Jurkat, Clone E6-1 (cell line): ENCODE results near the gene AHNAK2.
"Not testable (repeated sequence)": the region's sequence is repeated elsewhere in the genome, so short reads cannot be mapped to it uniquely, and the experiment has no call there.

Experiments
- DNase-seq: peaks from one replicate; pipeline ENCODE4 v3.0.0-alpha.2; 2011; ENCODE audit warnings: low read depth, low spot score
- H3K4me3 ChIP-seq: 2 replicates; pipeline ENCODE4 v1.5.1; 2011; ENCODE audit warnings: mild to moderate bottlenecking, low read length, control low read depth, moderate library complexity

AHNAK2 gene

DNA sequence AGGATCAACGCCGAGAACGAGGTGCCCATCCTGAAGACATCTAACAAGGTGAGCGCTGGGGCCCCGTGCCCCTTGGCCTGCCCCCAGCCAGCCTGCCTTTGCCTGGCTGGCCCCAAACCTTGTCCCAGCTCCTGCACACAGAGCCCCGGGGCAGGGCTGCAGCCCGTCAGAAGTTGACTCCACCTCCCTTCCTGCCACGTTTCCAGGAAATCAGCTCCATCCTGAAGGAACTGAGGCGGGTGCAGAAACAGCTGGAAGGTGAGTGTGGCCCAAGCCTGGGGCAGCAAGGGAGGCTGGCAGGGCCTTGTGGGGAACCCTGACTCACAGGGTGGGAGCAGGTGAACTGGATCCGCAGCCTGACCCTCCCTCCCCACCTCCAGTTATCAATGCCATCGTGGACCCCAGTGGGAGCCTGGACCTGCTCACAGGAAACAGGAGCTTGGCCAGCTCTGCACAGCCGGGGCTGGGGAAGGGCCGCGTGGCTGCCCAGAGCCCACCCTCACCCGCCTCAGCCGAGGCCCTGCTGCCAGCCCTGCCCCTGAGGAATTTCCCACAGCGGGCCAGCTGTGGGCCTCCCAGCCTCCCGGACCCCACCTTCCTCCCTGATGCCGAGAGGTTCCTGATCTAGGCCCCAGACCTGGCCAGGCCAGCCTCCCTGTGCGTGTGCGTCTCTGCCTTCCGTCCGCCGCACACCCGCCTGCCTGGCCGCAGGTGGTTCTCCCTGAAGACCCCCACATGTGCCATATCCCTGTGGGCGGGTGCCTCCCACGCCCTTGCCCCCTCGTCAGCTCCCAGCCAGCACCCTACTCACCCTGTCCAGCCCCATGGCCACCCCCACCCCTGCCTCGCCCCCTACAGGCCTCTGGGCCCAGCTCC is 83.6 kb downstream of the AHNAK2 start:
- H3K4me3 ChIP-seq: no peak overlapping the region
- DNase-seq: no peak

- no peak overlapping the region for H3K4me3 ChIP-seq
- peak; percentile 40 for DNase-seq
Measured at GRCh38 chr14:104893435-104894207, 84.6 kb downstream of the AHNAK2 start.

- no peak overlapping the region for H3K4me3 ChIP-seq
- no peak for DNase-seq
Measured at GRCh38 chr14:104892531-104893434, 85.4 kb downstream of the AHNAK2 start.

DNA sequence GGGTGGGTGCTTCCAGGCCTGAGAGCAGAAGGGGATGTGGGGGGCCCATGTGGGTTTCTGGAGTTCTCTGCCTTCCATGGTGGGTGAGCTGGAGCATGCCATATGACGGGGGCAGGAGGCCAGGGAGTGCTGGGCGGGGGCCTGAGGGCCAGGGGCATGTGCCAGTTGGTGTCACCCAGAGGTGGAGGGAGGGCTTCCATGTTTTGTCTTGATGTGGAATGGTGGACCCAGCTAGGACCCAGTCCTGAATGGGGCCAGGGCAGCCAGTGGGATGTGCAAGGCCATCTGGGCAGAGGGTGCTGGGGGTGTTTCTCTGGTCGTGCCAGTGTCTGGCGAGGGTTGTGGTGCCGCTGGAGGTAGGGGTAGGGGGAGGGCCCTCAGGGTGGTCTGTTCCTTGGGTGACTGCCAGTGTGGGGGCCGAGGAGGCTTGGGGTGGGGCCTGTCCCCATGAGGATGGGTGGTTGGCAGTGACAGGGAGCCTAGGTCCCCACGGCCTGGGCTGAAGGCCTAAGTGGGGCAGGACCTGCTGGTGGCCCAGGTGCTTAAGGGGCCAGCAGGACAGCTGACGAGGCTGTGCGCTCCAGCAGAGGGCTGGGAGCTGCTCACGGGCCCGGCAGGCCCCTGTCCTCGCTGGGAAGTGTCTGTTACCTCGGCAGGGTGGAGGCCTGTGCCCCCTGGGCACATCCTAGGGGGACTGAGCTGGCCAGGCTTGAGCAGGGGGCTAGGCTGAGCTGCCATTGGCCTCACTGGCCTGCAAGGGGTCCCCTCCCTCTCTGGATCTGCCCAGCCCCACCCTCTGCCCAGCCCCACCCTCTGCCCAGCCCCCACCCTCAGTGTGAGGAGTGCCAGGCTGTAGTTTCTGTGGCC is 86.3 kb downstream of the AHNAK2 start:
- DNase-seq: no peak
- no peak overlapping the region for H3K4me3 ChIP-seq

DNA sequence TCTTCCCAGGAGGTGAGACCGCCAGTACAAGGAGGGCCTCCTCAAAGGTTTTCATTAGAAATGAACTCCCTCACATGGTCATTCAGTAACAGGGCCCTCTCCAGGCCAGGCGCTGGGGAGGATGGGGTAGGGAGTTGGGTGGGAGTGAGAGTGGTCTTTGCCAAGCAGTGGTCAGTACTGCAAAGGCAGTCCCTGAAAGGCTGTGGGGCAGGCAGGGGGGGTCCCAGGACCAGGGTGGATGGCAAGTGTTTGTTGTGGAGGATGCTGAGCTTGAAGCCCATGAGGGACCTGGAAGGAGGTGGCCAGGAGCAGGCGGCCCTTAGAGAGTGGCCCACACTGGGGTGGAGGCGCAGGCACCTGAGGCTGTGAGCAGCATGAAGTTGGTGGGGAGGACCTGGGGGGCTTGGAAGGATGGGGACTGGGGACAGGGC is 87.0 kb downstream of the AHNAK2 start:
- no peak for DNase-seq
- H3K4me3 ChIP-seq: no peak overlapping the region

DNA sequence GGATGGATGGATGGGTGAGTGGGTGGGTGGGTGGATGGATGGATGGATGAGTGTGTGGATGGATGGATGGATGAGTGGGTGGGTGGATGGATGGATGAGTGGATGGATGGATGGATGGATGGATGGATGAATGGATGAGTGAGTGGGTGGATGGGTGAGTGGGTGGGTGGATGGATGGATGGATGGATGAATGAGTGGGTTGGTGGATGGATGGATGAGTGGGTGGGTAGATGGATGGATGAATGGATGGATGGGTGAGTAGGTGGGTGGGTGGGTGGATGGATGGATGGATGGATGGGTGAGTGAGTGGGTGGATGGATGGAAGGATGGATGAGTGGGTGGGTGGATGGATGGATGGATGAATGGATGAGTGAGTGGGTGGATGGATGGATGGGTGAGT is 87.9 kb downstream of the AHNAK2 start:
- not testable (repeated sequence) for H3K4me3 ChIP-seq, DNase-seq

- no peak for DNase-seq
- no peak overlapping the region for H3K4me3 ChIP-seq
Measured at GRCh38 chr14:104889375-104889757, 88.8 kb downstream of the AHNAK2 start.

GRCh38 chr14:104888489-104889374 is 89.4 kb downstream of the AHNAK2 start:
- no peak overlapping the region for H3K4me3 ChIP-seq
- no peak for DNase-seq

DNA sequence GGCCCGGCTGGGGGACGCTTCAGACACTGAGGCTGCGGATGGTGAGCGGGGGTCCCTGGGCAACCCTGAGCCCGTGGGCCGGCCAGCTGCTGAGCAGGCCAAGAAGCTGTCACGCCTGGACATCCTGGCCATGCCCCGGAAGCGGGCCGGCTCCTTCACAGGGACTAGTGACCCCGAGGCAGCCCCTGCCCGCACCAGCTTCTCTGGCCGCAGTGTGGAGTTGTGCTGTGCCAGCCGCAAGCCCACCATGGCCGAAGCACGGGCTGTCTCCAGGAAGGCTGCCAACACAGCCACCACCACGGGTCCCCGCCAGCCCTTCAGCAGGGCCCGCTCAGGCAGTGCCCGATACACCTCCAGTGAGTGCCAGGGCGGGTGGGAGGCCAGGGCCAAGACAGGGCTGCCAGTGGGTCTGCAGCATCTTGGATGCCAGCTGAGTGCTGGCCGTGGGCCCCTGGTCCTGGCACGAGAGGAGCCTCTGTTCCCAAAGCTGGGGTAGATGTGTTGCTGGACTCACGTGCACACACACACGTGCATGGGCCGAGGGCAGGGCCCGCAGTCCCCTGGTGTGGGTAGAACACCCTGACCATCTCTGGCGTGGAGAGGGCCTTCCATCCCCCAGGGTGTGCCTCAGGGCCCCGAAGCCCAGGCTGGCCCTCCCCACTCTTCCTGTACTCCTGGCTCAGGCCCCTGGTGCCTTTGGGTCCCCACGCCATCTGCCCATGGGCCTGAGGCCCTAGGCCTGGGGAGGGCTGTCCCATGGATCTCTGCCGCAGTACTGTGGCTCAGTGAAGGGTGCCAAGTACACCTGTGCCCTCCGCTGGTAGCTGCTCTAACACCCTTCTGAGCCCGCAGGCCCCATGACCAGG is 90.3 kb downstream of the AHNAK2 start:
- DNase-seq: no peak
- no peak overlapping the region for H3K4me3 ChIP-seq
